Thyroid gland (tissue), 4 donors: ENCODE data around the gene ATP1A2. TPM values are rescaled to one million over a fixed set of nuclear protein-coding genes. Genes with fewer than 3 reads are reported as not detected.

Experiments
- DNase-seq, 2 donors: peaks; one replicate each; pipeline ENCODE4 v3.0.0-alpha.2; 2019
- H3K27ac ChIP-seq, 3 donors: fragments of 200-600 bp; sonication (generic); 1 replicate in 2 of 3; 2 replicates in 1 of 3; pipeline ENCODE4 v1.5.1; 2016 to 2019; ENCODE audit warnings: mild to moderate bottlenecking in 1 of 3, moderate library complexity in 1 of 3
- H3K27me3 ChIP-seq: fragments of 200-600 bp; sonication (generic); one replicate; pipeline ENCODE4 v1.5.1; 2019
- H3K36me3 ChIP-seq, 2 donors: fragments of 200-600 bp; sonication (generic); one replicate each; pipeline ENCODE4 v1.5.1; 2016 to 2019
- H3K4me1 ChIP-seq, 2 donors: fragments of 200-600 bp; sonication (generic); one replicate each; pipeline ENCODE4 v1.5.1; 2017 to 2019
- H3K4me3 ChIP-seq, 3 donors: fragments of 200-600 bp; sonication (generic); replicated peaks in 1 of 3; 1 replicate in 2 of 3; 2 replicates in 1 of 3; pipeline ENCODE4 v1.5.1; 2016; ENCODE audit warnings: mild to moderate bottlenecking in 1 of 3
- H3K9me3 ChIP-seq: fragments of 200-600 bp; sonication (generic); one replicate; pipeline ENCODE4 v1.5.1; 2017
- POLR2A ChIP-seq, 2 donors: fragments of 450-650 bp; IDR thresholded peaks; one replicate each; pipeline ENCODE4 v1.6.1; 2017; ENCODE audit warnings: antibody characterized with exemption in 2 of 2, mild to moderate bottlenecking in 2 of 2, moderate library complexity in 1 of 2
- WGBS, 2 donors: methylation state at CpG; one replicate each; pipeline ENCODE4 v1.1.5; 2017; 5-methylcytosine and 5-hydroxymethylcytosine counted together
- intact Hi-C: fragments of 100-400 bp; cut with DNase I; formaldehyde crosslinking; loops from one replicate; pipeline ENCODE4 v1.15.1; 2023
- total RNA-seq, 4 donors: library from RNA; depleted of rRNA; stranded (reverse); fragments of >200 nt; gene quantifications; one replicate each; pipeline ENCODE4 v1.2.3, GENCODE V29; 2016
- TF ChIP-seq, protein P1 (sequence below), 6 experiments: fragments of 200-600 bp in 3 of 6; fragments of 450-650 bp in 3 of 6; sonication (generic) in 3 of 6; IDR thresholded peaks; one replicate each; pipeline ENCODE4 v1.5.1; 2016 to 2019; ENCODE audit warnings: antibody characterized with exemption in 6 of 6, mild to moderate bottlenecking in 2 of 6, inconsistent platforms in 1 of 6, moderate library complexity in 1 of 6

Gene ATP1A2
- total RNA-seq, 4 donors from 2014 or later = 1.1 to 4.2 (median 2.6) TPM

DNA sequence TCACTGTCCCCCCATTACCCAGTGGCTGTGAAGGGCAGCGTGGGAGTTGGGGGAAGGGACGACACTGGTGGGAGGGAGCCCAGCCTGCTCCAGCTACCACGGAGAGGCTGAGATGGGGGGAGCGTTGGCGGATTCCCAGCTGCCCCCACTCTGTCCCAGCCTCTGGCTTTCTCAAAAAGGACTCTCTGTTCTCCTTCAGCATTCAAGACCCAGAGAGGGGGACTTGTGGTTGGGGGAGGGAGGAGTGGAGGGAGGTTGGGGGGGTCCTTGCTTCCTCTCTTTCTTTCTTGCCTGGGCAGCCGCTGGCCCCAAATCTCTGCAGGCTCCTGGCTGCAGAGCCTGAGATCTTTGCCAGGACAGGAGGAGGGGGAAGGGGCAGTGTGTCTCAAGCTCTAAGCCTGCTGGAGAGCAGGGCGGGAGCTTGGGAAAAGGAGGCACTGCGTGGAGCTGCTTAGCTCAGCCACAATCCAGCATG lies 2.2 kb downstream of the ATP1A2 start:
- intact Hi-C loops = no loop called here
- no peak overlapping the region for H3K4me3 ChIP-seq
- H3K4me1 ChIP-seq = peaks cover 12% of the 10 kb centered on the region in 2 donors

DNA sequence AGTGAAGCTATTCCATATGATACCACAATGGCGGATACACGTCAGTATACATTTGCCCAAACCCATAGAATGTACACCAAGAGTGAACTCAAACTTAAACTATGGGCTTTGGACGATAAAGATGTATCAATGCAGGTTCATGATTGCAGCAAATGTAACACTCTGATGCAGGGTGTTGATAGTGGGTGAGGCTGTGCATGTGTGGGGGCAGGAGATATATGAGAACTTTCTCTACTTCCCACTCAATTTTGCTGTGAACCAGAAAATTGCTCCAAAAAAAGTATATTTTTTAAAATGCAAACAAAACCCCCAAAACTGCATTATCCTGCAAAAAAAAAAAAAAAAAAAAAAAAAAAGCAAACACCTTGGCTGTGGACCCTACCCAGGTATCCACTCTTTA lies 3.4 kb downstream of the ATP1A2 start:
- no peaks in the 10 kb centered on the region for H3K27me3 ChIP-seq
- no peak overlapping the region for H3K27ac ChIP-seq
- TF ChIP-seq, protein P1, sequence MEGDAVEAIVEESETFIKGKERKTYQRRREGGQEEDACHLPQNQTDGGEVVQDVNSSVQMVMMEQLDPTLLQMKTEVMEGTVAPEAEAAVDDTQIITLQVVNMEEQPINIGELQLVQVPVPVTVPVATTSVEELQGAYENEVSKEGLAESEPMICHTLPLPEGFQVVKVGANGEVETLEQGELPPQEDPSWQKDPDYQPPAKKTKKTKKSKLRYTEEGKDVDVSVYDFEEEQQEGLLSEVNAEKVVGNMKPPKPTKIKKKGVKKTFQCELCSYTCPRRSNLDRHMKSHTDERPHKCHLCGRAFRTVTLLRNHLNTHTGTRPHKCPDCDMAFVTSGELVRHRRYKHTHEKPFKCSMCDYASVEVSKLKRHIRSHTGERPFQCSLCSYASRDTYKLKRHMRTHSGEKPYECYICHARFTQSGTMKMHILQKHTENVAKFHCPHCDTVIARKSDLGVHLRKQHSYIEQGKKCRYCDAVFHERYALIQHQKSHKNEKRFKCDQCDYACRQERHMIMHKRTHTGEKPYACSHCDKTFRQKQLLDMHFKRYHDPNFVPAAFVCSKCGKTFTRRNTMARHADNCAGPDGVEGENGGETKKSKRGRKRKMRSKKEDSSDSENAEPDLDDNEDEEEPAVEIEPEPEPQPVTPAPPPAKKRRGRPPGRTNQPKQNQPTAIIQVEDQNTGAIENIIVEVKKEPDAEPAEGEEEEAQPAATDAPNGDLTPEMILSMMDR (IDR thresholded peaks at IDR 0.05) = no peak
- no peak for TF ChIP-seq POLR2A (IDR thresholded peaks at IDR 0.05)
- intact Hi-C loops = no loop called here
- no peaks in the 10 kb centered on the region for H3K9me3 ChIP-seq
- no peak for DNase-seq
- H3K36me3 ChIP-seq = no peaks in the 10 kb centered on the region
- peaks cover 12% of the 10 kb centered on the region in 2 donors for H3K4me1 ChIP-seq
- no peak overlapping the region for H3K4me3 ChIP-seq
- WGBS, 2 donors = 77 to 89% methylated on average over 3 of the region's 3 CpGs

More for the DNA sequence above, 2.2 kb downstream of the ATP1A2 start:
- Histone ChIP-seq H3K9me3 (no peaks in the 10 kb centered on the region), H3K36me3 (no peaks in the 10 kb centered on the region), H3K27ac (no peak overlapping the region), H3K27me3 (no peaks in the 10 kb centered on the region)
- no peak for TF ChIP-seq POLR2A (IDR thresholded peaks at IDR 0.05)
- TF ChIP-seq, protein P1 (IDR thresholded peaks at IDR 0.05) = no peak
- DNase-seq = peak; percentile 82 to 88
- WGBS, 2 donors = 7 to 28% methylated on average over 8 of the region's 8 CpGs

DNA sequence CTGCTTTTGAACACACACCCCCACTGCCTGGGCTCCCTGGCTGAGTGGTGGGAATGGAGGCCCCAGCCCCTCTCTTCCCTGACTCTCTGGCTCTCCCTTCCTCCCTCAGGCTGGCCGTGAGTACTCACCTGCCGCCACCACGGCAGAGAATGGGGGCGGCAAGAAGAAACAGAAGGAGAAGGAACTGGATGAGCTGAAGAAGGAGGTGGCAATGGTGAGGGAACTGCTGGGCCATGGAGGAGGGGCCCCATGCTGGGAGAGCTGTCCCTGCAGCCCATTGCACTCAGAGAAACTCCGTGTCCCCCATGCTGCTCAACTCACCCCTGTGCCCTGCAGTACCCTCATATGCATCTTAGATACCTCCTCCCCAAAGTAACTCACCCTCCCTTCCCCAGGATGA lies 5.2 kb downstream of the ATP1A2 start:
- Histone ChIP-seq H3K27me3 (no peaks in the 10 kb centered on the region), H3K27ac (no peak overlapping the region), H3K4me1 (peaks cover 12 to 25% of the 10 kb centered on the region in 2 donors), H3K36me3 (no peaks in the 10 kb centered on the region), H3K9me3 (no peaks in the 10 kb centered on the region), H3K4me3 (no peak overlapping the region)
- no peak for TF ChIP-seq POLR2A (IDR thresholded peaks at IDR 0.05)
- TF ChIP-seq, protein P1 (IDR thresholded peaks at IDR 0.05) = no peak
- DNase-seq = no peak
- 83 to 86% methylated on average over 5 of the region's 5 CpGs for WGBS, 2 donors
- intact Hi-C loops = no loop called here

DNA sequence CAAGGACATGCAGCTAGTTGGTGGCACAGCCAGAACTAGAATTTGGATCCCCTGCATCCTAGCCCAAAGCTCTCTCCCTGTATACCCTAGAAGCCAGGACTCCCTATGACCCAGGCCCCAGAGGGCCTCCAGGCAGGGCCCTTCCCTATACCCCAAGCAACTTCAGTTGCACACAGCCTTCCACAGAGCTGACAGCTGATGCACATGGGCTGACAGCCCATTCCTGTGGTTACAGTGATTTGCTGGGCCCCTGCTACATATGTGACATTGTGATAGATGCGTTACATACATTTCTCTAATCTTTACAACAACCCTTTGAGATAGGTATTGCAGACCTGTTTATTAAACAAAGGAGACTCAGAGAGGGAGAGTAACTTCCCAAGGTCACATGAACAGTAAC lies 5.8 kb downstream of the ATP1A2 start:
- DNase-seq = no peak
- Histone ChIP-seq H3K36me3 (no peaks in the 10 kb centered on the region), H3K9me3 (no peaks in the 10 kb centered on the region), H3K27me3 (no peaks in the 10 kb centered on the region), H3K4me1 (peaks cover 12 to 25% of the 10 kb centered on the region in 2 donors), H3K27ac (no peak overlapping the region), H3K4me3 (no peak overlapping the region)
- intact Hi-C loops = no loop called here
- WGBS, 2 donors = 100% methylated on average over 1 of the region's 1 CpG
- TF ChIP-seq, protein P1 (IDR thresholded peaks at IDR 0.05) = no peak
- TF ChIP-seq POLR2A (IDR thresholded peaks at IDR 0.05) = no peak

DNA sequence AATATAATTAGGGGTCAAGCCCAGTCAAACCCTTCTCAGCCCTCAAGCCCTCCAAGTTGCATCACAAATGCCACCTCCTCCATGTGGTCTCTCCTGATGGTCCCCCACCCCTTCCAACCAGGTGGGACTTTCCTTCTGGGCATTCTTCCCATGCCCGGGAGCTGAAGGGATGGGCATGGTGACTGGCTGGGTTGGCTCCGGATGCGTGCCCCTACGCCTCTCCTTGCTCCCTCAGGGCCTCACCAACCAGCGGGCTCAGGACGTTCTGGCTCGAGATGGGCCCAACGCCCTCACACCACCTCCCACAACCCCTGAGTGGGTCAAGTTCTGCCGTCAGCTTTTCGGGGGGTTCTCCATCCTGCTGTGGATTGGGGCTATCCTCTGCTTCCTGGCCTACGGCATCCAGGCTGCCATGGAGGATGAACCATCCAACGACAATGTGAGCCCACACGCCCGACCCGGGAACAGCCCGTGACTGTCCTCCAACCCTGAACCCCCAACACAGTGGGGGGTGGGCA lies 7.5 kb downstream of the ATP1A2 start:
- Histone ChIP-seq H3K36me3 (no peaks in the 10 kb centered on the region), H3K4me3 (no peak overlapping the region), H3K27me3 (no peaks in the 10 kb centered on the region), H3K27ac (no peak overlapping the region), H3K9me3 (no peaks in the 10 kb centered on the region), H3K4me1 (peaks cover 6 to 17% of the 10 kb centered on the region in 2 donors)
- TF ChIP-seq POLR2A (IDR thresholded peaks at IDR 0.05) = no peak
- TF ChIP-seq, protein P1 (IDR thresholded peaks at IDR 0.05) = no peak
- intact Hi-C loops = no loop called here
- no peak for DNase-seq
- WGBS, 2 donors = 82 to 83% methylated on average over 11 to 15 of the region's 16 CpGs
